Lower leg skin (tissue), 4 donors: ENCODE data around the gene ZNF714. TPM values are rescaled to one million over a fixed set of nuclear protein-coding genes. Genes with fewer than 3 reads are reported as not detected.

Experiments used
- DNase-seq, 2 donors: peaks; one replicate each; pipeline ENCODE4 v3.0.0-alpha.2; 2019; ENCODE audit warnings: low spot score in 2 of 2
- H3K4me3 ChIP-seq: fragments of 200-600 bp; sonication (generic); 2 replicates; pipeline ENCODE4 v1.5.1; 2017; ENCODE audit warnings: mild to moderate bottlenecking, low read depth; ENCODE audit not compliant: poor library complexity, severe bottlenecking
- POLR2A ChIP-seq, 2 donors: fragments of 450-650 bp; IDR thresholded peaks; one replicate each; pipeline ENCODE4 v1.6.1; 2016 to 2017; ENCODE audit warnings: antibody characterized with exemption in 2 of 2, mild to moderate bottlenecking in 1 of 2, moderate library complexity in 1 of 2
- WGBS, 2 donors: methylation state at CpG; one replicate each; pipeline ENCODE4 v1.1.5; 2018; 5-methylcytosine and 5-hydroxymethylcytosine counted together
- intact Hi-C: fragments of 100-400 bp; cut with DNase I; formaldehyde crosslinking; loops from one replicate; pipeline ENCODE4 v1.15.0; 2023; ENCODE audit warnings: low total_unique reads
- total RNA-seq, 4 donors: library from RNA; depleted of rRNA; stranded (reverse); fragments of >200 nt; gene quantifications; one replicate each; pipeline ENCODE4 v1.1.0, GENCODE V29; 2016
- TF ChIP-seq, protein P1 (sequence below), 3 donors: fragments of 450-650 bp; IDR thresholded peaks; one replicate each; pipeline ENCODE4 v1.5.1; 2016; ENCODE audit warnings: antibody characterized with exemption in 3 of 3, mild to moderate bottlenecking in 3 of 3, moderate library complexity in 2 of 3

ZNF714 gene
- total RNA-seq, 4 donors from 2014 or later = 2.4 to 10.0 (median 7.3) TPM

DNA sequence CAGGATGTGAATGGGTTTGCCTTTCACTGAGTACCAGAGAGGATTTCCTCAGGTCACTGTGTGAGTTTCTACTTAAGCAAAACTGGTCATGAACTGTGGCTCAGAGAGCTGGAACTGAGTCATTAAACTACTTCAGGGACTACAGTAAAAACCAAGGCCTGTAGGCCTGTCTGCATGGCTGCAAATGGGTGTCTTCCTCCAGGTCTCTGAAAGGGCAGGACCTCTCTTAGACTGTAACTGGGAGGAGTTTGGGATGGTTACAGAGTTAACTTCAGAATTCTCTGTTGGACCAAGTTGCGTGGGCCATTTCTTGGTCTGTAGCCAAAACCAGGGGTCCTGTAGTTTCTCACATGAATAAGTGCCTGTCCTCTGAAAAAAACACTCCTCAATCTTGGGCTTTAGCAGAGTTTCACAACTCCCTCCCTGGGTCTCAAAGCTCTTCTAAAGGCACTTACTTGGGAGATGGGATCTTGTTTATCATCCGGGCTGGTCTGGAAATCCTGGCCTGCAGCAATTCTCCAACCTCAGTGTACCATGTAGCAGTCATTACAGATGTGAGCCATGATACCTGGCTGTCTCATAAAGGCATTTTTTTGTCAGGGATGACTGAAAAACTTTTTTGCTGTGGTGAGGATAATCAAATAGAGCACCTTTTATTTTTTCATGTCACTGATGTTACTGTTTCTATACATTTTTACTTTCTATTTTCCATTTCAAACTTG is 19.7 kb downstream of the ZNF714 start:
- TF ChIP-seq, protein P1, sequence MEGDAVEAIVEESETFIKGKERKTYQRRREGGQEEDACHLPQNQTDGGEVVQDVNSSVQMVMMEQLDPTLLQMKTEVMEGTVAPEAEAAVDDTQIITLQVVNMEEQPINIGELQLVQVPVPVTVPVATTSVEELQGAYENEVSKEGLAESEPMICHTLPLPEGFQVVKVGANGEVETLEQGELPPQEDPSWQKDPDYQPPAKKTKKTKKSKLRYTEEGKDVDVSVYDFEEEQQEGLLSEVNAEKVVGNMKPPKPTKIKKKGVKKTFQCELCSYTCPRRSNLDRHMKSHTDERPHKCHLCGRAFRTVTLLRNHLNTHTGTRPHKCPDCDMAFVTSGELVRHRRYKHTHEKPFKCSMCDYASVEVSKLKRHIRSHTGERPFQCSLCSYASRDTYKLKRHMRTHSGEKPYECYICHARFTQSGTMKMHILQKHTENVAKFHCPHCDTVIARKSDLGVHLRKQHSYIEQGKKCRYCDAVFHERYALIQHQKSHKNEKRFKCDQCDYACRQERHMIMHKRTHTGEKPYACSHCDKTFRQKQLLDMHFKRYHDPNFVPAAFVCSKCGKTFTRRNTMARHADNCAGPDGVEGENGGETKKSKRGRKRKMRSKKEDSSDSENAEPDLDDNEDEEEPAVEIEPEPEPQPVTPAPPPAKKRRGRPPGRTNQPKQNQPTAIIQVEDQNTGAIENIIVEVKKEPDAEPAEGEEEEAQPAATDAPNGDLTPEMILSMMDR (IDR thresholded peaks at IDR 0.05) = no peak
- no peak for TF ChIP-seq POLR2A (IDR thresholded peaks at IDR 0.05)
- 71 to 85% methylated on average over 2 of the region's 2 CpGs for WGBS, 2 donors
- DNase-seq = no peak

DNA sequence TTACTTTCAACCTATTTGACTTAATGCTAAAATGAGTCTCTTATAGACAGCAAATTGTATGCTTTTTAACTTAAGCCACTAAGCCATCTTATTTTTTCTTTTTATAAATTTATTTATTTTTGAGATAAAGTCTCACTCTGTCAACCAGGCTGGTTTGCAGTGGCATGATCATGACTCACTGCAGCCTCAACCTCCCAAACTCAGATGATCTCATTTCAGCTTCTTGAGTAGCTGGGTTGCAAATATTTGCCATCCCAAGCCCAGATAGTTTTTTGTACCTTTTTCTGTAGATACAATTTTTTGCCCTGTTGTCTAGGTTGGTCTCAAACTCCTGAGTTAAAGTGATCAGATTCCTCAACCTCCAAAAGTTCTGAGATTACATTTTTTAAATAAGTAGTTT is 27.1 kb downstream of the ZNF714 start:
- TF ChIP-seq POLR2A (IDR thresholded peaks at IDR 0.05) = no peak
- TF ChIP-seq, protein P1 (IDR thresholded peaks at IDR 0.05) = no peak
- H3K4me3 ChIP-seq = no peak overlapping the region
- no peak for DNase-seq
- intact Hi-C loops = no loop called here

More for the DNA sequence above, 19.7 kb downstream of the ZNF714 start:
- H3K4me3 ChIP-seq = no peak overlapping the region
- intact Hi-C loops = no loop called here

DNA sequence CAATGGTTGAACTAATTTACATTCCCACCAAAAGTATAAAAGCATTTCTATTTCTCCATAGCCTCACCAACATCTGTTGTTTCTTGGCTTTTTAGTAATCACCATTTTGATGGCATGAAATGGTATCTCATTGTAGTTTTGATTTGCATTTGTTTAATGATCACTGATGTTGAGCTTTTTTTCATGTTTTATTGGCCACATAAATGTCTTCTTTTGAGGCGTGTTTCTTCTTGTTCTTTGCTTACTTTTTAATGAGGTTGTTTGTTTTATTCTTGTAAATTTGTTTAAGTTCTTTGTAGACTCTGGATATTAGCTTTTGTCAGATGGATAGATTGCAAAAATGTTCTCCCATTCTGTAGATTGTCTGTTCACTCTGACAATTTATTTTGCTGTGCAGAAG is 28.2 kb downstream of the ZNF714 start:
- TF ChIP-seq, protein P1 (IDR thresholded peaks at IDR 0.05) = no peak
- TF ChIP-seq POLR2A (IDR thresholded peaks at IDR 0.05) = no peak
- no peak overlapping the region for H3K4me3 ChIP-seq
- intact Hi-C loops = no loop called here
- 95 to 100% methylated on average over 1 of the region's 1 CpG for WGBS, 2 donors
- no peak for DNase-seq

DNA sequence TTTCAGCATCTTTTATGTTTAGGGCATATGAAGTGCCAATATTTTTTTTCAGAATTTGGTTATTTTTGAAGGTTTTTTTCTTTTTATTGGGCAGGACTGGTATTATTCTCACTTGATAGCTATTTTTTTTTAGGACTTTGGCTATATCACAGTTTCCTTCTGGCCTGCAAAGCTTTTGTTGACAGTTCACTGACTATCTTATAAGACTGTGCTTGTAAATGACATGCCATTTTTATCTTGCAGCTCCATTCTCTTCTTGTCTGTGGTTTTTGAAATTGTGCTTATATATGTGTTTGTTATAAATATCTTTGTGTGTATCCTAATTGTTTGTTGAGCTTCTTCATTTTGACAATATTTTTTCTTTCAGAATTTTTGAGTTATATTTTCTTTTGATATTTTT is 33.4 kb downstream of the ZNF714 start:
- DNase-seq = no peak
- H3K4me3 ChIP-seq = no peak overlapping the region
- intact Hi-C loops = no loop called here
- TF ChIP-seq, protein P1 (IDR thresholded peaks at IDR 0.05) = no peak
- TF ChIP-seq POLR2A (IDR thresholded peaks at IDR 0.05) = no peak

DNA sequence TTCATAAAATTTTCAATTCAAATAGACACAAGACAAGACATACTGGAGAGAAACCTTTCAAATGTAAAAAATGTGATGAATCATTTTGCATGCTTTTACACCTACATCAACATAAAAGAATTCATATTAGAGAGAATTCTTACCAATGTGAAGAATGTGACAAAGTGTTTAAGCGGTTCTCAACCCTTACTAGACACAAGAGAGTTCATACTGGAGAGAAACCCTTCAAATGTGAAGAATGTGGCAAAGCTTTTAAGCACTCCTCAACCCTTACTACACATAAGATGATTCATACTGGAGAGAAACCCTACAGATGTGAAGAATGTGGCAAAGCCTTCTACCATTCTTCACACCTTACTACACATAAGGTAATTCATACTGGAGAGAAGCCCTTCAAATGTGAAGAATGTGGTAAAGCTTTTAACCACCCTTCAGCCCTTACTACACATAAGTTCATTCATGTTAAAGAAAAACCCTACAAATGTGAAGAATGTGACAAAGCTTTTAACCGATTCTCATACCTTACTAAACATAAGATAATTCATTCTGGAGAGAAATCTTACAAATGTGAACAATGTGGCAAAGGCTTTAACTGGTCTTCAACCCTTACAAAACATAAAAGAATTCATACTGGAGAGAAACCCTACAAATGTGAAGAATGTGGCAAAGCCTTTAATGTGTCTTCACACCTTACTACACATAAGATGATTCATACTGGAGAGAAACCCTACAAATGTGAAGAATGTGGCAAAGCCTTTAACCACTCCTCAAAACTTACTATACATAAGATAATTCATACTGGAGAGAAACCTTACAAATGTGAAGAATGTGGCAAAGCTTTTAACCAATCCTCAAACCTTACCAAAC is 35.3 kb downstream of the ZNF714 start:
- TF ChIP-seq, protein P1 (IDR thresholded peaks at IDR 0.05) = no peak
- no peak for TF ChIP-seq POLR2A (IDR thresholded peaks at IDR 0.05)
- no peak for DNase-seq
- H3K4me3 ChIP-seq = no peak overlapping the region
- intact Hi-C loops = no loop called here
- 86 to 91% methylated on average over 2 of the region's 2 CpGs for WGBS, 2 donors
